LHCN-M2 (cell line): Measurements from ENCODE around the gene ELAC1. TPM values are rescaled to one million over a fixed set of nuclear protein-coding genes. Genes with fewer than 3 reads are reported as not detected.
A peak's percentile ranks its signal among the peaks of the same experiment; 100 is the strongest.

Experiments
- DNase-seq: peaks from one replicate; pipeline ENCODE4 v3.0.0-alpha.2; 2012; ENCODE audit warnings: low read depth
- total RNA-seq: library from RNA; depleted of rRNA; stranded (reverse); fragments of >200 nt; gene quantifications from 2 replicates; pipeline ENCODE4 v1.2.3, GENCODE V29; 2014; rRNA removed

ELAC1 gene
- total RNA-seq, 1 experiment from 2014 or later = 6.7 TPM

DNA sequence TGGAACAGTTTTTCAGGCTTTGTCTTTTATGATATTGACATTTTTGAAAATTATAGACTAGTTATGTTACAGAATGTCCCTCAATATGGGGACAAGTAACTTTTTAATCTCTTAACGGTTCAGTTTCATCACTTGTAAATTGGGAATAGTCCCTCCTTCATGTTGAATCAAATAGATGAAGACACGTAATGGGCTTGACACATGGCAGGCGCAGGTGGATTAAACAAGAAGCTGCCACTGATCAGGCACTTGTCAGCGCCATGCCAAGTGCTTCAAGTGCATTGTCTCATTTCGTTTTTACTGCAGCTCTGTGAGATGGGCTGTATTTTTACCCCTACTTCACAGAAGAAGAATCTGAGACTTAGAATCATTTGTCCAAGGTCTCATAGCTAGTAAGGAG lies 52.7 kb downstream of the ELAC1 start:
- DNase-seq = no peak

DNA sequence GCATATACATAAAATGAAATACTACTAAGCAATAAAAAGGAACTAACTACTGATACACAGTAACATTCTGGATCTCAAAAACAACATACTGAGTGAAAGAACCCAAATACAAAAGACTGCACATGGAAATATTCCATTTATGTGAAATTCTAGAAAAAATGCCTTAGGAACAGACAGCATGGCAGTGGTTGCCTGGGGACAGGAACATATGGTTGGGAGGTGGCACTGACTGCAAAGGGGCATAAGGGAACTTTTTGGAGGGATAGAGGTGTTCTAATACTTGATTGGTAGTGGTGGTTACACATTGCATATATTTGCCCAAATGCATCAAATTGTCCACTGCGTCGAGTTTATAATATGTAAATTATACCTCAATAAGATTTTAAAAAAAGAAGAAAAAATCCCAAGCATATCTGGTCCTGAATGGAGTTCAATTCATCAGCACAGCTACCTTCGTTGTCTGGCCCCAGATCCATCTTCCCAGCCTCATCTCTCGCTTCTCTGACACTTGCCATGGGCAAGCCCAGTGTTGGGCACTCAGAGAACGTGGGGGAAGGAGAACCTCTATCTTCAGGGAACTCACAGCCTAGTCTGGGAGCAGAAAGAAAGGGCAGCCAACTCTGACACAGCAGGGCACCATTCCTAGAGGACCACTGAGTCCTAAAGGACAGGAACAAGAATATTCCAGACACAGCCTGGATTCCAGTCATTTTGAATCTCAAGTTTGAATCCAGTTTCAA lies 53.6 kb downstream of the ELAC1 start:
- DNase-seq = no peak

DNA sequence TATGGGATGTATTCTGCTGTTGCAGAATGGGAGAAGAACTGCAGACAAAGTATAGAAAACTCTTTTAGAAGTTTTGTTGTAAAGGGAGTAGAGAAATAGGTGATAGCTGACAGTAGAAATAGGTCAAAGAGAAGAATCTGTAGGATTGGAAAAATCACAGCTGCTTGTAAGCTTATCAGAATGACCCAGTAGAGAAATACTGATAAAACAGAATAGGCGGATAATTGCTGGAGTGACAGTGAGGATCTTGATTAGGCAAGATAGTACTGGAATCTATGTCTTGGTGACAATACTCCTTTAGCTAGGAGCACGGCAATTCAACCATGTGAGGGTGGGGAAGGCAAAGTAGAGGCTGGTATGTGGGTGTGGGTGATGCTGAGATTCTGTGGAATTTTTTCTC lies 57.7 kb downstream of the ELAC1 start:
- no peak for DNase-seq

DNA sequence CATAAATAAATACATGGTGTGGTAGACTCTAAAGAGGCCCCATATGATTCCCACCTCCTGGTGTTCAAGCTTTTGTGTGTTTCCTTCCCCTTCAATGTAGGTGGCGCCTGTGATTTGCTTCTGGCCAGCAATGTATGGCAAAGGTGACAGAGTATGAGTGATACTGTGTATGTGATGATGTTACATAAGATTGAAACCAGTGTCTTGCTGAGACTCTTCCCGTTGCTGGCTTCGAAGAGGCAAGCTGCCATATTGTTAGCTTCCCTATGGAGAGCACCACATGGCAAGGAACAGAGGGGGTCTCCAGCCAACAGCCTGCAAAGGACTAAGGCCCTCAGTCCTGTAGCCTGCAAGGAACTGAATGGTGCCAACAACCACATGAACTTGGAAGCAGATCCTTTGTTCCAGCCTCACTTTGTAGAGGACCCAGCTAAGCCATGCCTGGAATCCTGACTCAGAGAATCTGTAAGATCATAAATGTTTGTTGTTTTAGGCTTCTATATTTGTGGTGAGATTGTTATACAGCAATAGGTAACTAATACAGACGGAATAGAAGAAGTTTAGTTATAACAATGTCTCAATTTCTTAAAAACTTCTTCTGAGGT lies 60.5 kb downstream of the ELAC1 start:
- no peak for DNase-seq

DNA sequence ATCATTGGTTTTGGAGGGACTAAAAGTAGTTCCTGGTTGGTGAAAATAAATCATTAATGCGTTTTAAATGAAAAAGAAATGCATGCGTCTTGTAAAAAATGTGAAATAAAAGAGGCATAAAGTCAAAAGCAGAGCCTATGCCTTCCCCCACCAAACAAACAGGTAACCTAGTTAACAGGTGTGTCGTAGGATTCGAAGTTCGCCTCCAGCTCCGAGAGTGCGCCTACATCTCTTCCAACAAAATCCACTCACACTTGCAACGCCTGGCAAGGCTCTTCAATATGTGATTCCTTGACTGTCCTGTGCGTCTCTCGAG lies 61.5 kb downstream of the ELAC1 start:
- no peak for DNase-seq

DNA sequence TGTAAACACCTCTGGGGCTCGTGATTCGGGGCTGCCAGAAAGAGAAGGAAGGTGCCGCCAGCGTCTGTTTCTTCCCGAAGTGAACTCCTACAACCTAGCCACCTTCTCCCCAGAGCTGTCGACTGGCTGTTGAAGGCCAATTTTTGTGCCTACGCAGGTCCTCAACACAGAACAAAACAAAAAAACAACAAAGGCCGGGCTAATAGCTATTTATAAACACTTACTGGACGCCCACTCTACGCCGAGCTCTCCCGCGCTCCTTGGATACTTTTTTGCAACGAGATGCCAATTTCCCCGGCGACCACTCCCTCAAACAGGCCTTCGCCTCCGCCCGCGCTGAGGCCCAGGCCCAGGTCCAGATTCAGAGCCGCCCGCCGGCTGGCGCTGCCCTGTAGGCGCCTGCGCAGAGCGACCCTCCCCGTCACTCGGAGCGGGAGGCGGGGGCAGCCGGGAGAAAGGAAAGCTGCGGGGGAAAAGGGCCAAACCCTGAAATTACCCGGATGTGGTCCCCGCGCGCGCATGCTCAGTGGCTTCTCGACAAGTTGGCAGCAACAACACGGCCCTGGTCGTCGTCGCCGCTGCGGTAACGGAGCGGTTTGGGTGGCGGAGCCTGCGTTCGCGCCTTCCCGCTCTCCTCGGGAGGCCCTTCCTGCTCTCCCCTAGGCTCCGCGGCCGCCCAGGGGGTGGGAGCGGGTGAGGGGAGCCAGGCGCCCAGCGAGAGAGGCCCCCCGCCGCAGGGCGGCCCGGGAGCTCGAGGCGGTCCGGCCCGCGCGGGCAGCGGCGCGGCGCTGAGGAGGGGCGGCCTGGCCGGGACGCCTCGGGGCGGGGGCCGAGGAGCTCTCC lies 62.1 kb downstream of the ELAC1 start, which contains the start of gene SMAD4:
TSS of gene SMAD4 (plus strand) at position 520 of the 843 bp plus-strand sequence. CDS start 16,834 bp downstream, outside the sequence.
- DNase-seq = peak; percentile 94

DNA sequence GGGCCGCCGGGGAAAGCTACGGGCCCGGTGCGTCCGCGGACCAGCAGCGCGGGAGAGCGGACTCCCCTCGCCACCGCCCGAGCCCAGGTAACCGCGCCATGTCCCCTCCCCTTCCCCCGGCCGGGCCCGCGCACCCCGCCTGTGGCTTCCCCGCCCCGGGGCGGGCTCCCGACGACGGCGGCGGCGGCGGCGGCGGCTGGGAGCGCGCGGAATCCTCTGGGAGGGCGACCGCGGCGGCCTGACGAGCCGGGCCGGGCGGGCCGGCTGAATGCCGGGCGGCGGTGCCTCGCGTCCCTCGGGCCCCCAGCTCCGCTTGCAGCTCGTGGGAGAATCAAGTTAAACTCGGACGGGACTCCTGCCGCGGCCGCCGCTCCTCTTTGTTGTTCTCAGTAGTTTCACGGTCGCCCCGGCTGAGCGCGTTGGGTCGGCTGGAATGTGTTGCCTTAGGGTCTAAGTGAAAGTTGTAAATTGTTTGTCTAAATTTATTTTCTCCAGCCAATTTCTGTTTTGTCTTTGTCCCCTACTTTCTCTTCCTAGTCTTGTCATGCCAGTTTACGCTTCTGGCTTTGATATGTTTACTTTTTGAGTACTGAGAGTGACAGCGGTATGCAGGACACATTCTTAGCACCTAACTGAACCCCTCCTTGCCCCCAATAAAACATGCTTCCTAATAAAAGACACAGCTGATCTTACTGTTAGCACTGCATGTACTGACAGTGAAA lies 62.9 kb downstream of the ELAC1 start:
- DNase-seq = peak; percentile 51

DNA sequence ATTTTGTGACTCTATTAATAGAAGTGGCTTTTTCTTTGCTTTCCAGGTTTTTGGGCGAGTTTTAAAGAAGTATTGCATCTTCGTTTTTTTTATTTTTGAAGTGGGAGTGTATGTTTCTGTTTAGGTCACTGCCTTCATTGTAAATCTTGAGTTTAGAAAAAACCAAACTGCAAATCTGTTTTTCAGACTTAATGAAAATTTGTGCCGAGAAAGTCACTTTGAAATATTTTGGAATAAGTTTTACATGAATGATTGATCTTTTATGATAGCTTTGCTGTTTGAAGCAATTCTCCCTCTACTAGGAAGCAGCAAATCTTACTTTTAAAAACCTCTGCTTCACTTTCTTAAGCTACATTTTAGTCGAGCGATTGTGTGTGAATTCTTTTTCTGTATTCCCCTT lies 64.4 kb downstream of the ELAC1 start:
- DNase-seq = no peak

DNA sequence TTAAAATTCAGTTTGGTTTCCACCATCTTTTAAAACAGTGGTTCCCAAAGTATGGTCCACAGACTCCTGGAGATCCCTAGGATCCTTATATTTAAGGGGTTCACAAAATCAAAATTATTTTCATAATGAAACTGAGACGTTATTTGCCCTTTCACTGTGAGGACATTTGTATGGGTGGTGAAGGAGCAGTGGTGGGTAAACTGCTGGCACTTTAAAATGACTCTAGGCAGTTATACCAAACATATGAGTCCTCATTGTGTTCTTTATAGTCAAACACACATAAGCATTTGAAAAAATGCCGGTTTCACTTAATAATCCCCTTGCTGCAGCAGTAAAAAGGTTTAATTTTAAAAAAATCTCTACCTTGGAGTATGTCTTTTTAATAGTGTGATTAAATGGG lies 69.4 kb downstream of the ELAC1 start:
- DNase-seq = no peak

Other genes starting within 250 kb of the ELAC1 start
- gene MRO, start 148.0 kb upstream of the ELAC1 start, total RNA-seq = not detected in 2 replicates
- 33.3 and 39.0 TPM in 2 replicates for gene ME2, start 88.9 kb upstream of the ELAC1 start, total RNA-seq
- 87.8 and 97.5 TPM in 2 replicates for gene SMAD4, start 62.2 kb downstream of the ELAC1 start, total RNA-seq
- 36.1 and 37.6 TPM in 2 replicates for gene MEX3C, start 229.6 kb downstream of the ELAC1 start, total RNA-seq